B cell (primary cell): ENCODE data around the gene G2E3. TPM values are rescaled to one million over a fixed set of nuclear protein-coding genes. Genes with fewer than 3 reads are reported as not detected.

ENCODE experiments used
- ATAC-seq: fragments of 200-7000 bp; cut with Tn5 transposase; one replicate; pipeline ENCODE4 v1.10.0; 2021; ENCODE audit warnings: low read depth, mild to moderate bottlenecking, moderate number of reproducible peaks, moderate library complexity
- CTCF ChIA-PET: fragments of 350-600 bp; sonication (Branson Sonifier 250); formaldehyde crosslinking; loops from one replicate; lab custom pipeline; 2021; ENCODE audit warnings: antibody characterized with exemption, inconsistent platforms; lab: Charles Lee
- POLR2A ChIA-PET: fragments of 350-600 bp; sonication (Branson Sonifier 250); formaldehyde crosslinking; loops from one replicate; lab custom pipeline; 2021; ENCODE audit warnings: antibody characterized with exemption; lab: Charles Lee
- DNase-seq: peaks from one replicate; pipeline ENCODE4 v3.0.0; 2013
- H2AFZ ChIP-seq: 2 replicates; pipeline ENCODE4 v1.6.1; 2012; ENCODE audit warnings: mild to moderate bottlenecking, low read depth, low read length; ENCODE audit not compliant: insufficient read depth, poor library complexity, severe bottlenecking
- H3K27ac ChIP-seq, 2 donors: 1 replicate in 1 of 2; 2 replicates in 1 of 2; pipeline ENCODE4 v1.5.1; 2012 to 2013; ENCODE audit warnings: low read length in 2 of 2, mild to moderate bottlenecking in 2 of 2, moderate library complexity in 1 of 2
- H3K27me3 ChIP-seq, 4 experiments: fragments of 200-600 bp in 1 of 4; sonication (generic) in 1 of 4; replicated peaks in 1 of 4; 1 replicate in 2 of 4; 2 replicates in 2 of 4; pipeline versions ENCODE4 v1.6.1 to v1.7.0; 2013 to 2016; ENCODE audit warnings: low read length in 3 of 4, mild to moderate bottlenecking in 2 of 4, mixed read lengths in 1 of 4, moderate library complexity in 1 of 4; ENCODE audit not compliant: insufficient read depth in 4 of 4, control insufficient read depth in 3 of 4; ENCODE audit errors: control extremely low read depth in 1 of 4
- H3K36me3 ChIP-seq, 2 experiments: replicated peaks in 1 of 2; 1 replicate in 1 of 2; 2 replicates in 1 of 2; pipeline versions ENCODE4 v1.6.1 to v1.7.1; 2013; ENCODE audit warnings: low read length in 1 of 2; ENCODE audit not compliant: insufficient read depth in 2 of 2, control insufficient read depth in 1 of 2; ENCODE audit errors: control extremely low read depth in 1 of 2, extremely low read depth in 1 of 2
- H3K4me1 ChIP-seq, 2 donors: fragments of 200-600 bp in 1 of 2; sonication (generic) in 1 of 2; 1 replicate in 1 of 2; 2 replicates in 1 of 2; pipeline versions ENCODE4 v1.5.1 to v1.6.1; 2013 to 2017; ENCODE audit warnings: low read length in 2 of 2; ENCODE audit not compliant: control insufficient read depth in 2 of 2, insufficient read depth in 2 of 2
- H3K4me2 ChIP-seq: replicated peaks from 2 replicates; pipeline ENCODE3; 2012; ENCODE audit warnings: mild to moderate bottlenecking, low read depth, low read length; ENCODE audit not compliant: poor library complexity, severe bottlenecking
- H3K4me3 ChIP-seq, 5 experiments: fragments of 200-600 bp in 1 of 5; sonication (generic) in 1 of 5; 1 replicate in 3 of 5; 2 replicates in 2 of 5; pipeline versions ENCODE4 v1.5.1 to v1.7.0; 2011 to 2016; ENCODE audit warnings: low read length in 4 of 5, mild to moderate bottlenecking in 4 of 5, low read depth in 2 of 5, control low read depth in 1 of 5, moderate library complexity in 1 of 5; ENCODE audit not compliant: insufficient read depth in 1 of 5; ENCODE audit errors: control extremely low read depth in 1 of 5, extremely low read depth in 1 of 5
- H3K79me2 ChIP-seq: fragments of 200-600 bp; sonication (generic); one replicate; pipeline ENCODE4 v1.6.0; 2016; ENCODE audit warnings: low read length; ENCODE audit not compliant: control insufficient read depth, insufficient read depth
- H3K9ac ChIP-seq: fragments of 200-600 bp; sonication (generic); 2 replicates; pipeline ENCODE4 v1.6.1; 2017; ENCODE audit warnings: mild to moderate bottlenecking, low read length, moderate library complexity
- H3K9me3 ChIP-seq, 3 donors: one replicate each; pipeline versions ENCODE4 v1.6.1 to v1.7.1; 2013; ENCODE audit warnings: low read length in 2 of 3; ENCODE audit not compliant: control insufficient read depth in 2 of 3, insufficient read depth in 1 of 3; ENCODE audit errors: control extremely low read depth in 1 of 3
- H4K20me1 ChIP-seq: 2 replicates; pipeline ENCODE4 v1.6.0; 2012; ENCODE audit warnings: mild to moderate bottlenecking, low read length; ENCODE audit not compliant: insufficient read depth, control insufficient read depth, poor library complexity, severe bottlenecking
- H3K27ac Mint-ChIP-seq: one replicate; pipeline ENCODE4 v1.8.0; 2021; ENCODE audit warnings: mixed read lengths
- H3K27me3 Mint-ChIP-seq: one replicate; pipeline ENCODE4 v1.8.0; 2021; ENCODE audit warnings: mixed read lengths
- H3K4me1 Mint-ChIP-seq: one replicate; pipeline ENCODE4 v1.8.0; 2021; ENCODE audit warnings: mixed read lengths
- H3K4me3 Mint-ChIP-seq: one replicate; pipeline ENCODE4 v1.8.0; 2021; ENCODE audit warnings: mixed read lengths
- H3K9me3 Mint-ChIP-seq: one replicate; pipeline ENCODE4 v1.8.0; 2022; ENCODE audit warnings: mixed read lengths; ENCODE audit not compliant: insufficient read depth
- EZH2 ChIP-seq: IDR thresholded peaks from 2 replicates; pipeline ENCODE4 v1.6.1; 2012; ENCODE audit warnings: borderline replicate concordance, low read depth, mild to moderate bottlenecking, moderate library complexity, low read length; ENCODE audit not compliant: insufficient read depth, poor library complexity, severe bottlenecking
- WGBS: methylation state at CpG from one replicate; pipeline ENCODE4 v1.1.5; 2013; ENCODE audit warnings: missing lambda C conversion rate; ENCODE audit not compliant: insufficient coverage; 5-methylcytosine and 5-hydroxymethylcytosine counted together
- intact Hi-C: fragments of 100-400 bp; cut with micrococcal nuclease; formaldehyde crosslinking; loops from one replicate; pipeline ENCODE4 v1.10.0; 2022
- polyA plus RNA-seq: library from polyadenylated mRNA; depleted of rRNA; stranded (reverse); fragments of >200 nt; gene quantifications from 2 replicates; pipeline ENCODE4 v1.2.3, GENCODE V29; 2012
- total RNA-seq, 2 donors: library from RNA; stranded (reverse); fragments of 120-200 nt in 1 of 2; gene quantifications; 1 replicate in 1 of 2; 2 replicates in 1 of 2; pipeline versions ENCODE4 v1.2.3 to v1.2.4, GENCODE V29; 2013 to 2022
- TF ChIP-seq, protein P1 (sequence below): fragments of 200-600 bp; IDR thresholded peaks from one replicate; pipeline ENCODE4 v1.8.0; 2022; ENCODE audit warnings: antibody characterized with exemption, mild to moderate bottlenecking

The G2E3 gene
- total and polyA plus RNA-seq, 2 donors (not counting 1 experiment from before 2014, with no cell fraction given), result 6.2 to 29.2 TPM

GRCh38 chr14:30551460-30551859 lies 7.5 kb upstream of the G2E3 start:
- TF ChIP-seq, protein P1, sequence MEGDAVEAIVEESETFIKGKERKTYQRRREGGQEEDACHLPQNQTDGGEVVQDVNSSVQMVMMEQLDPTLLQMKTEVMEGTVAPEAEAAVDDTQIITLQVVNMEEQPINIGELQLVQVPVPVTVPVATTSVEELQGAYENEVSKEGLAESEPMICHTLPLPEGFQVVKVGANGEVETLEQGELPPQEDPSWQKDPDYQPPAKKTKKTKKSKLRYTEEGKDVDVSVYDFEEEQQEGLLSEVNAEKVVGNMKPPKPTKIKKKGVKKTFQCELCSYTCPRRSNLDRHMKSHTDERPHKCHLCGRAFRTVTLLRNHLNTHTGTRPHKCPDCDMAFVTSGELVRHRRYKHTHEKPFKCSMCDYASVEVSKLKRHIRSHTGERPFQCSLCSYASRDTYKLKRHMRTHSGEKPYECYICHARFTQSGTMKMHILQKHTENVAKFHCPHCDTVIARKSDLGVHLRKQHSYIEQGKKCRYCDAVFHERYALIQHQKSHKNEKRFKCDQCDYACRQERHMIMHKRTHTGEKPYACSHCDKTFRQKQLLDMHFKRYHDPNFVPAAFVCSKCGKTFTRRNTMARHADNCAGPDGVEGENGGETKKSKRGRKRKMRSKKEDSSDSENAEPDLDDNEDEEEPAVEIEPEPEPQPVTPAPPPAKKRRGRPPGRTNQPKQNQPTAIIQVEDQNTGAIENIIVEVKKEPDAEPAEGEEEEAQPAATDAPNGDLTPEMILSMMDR, result no peak
- TF ChIP-seq EZH2, result no peak
- ChIA-PET CTCF (no interaction called here), POLR2A (no interaction called here)
- Histone ChIP-seq H2AFZ (no peak overlapping the region), H3K27ac (no peak overlapping the region), H3K4me3 (no peak overlapping the region), H3K4me1 (no peaks in the 10 kb centered on the region), H3K9me3 (peaks cover 0 to 10% (median 0%) of the 10 kb centered on the region in 3 donors), H4K20me1 (no peaks in the 10 kb centered on the region), H3K36me3 (no peaks in the 10 kb centered on the region), H3K9ac (no peak overlapping the region), H3K79me2 (no peaks in the 10 kb centered on the region), H3K27me3 (peaks cover 0 to 8% (median 2%) of the 10 kb centered on the region in 4 experiments), H3K4me2 (no peak overlapping the region)
- no peak overlapping the region for H3K27ac Mint-ChIP-seq
- H3K4me3 Mint-ChIP-seq, result no peak overlapping the region
- no CpG with 5 or more reads among the region's 1 CpG for WGBS
- H3K4me1 Mint-ChIP-seq, result peaks cover 2% of the 10 kb centered on the region
- peaks cover 24% of the 10 kb centered on the region for H3K27me3 Mint-ChIP-seq
- no peak for DNase-seq
- no peaks in the 10 kb centered on the region for H3K9me3 Mint-ChIP-seq
- intact Hi-C loops, result loop anchor here (10.0 kb wide), 1 partner anchor 903 kb away; the partner anchor contains the start of gene DTD2
- ATAC-seq, result no peak

DNA sequence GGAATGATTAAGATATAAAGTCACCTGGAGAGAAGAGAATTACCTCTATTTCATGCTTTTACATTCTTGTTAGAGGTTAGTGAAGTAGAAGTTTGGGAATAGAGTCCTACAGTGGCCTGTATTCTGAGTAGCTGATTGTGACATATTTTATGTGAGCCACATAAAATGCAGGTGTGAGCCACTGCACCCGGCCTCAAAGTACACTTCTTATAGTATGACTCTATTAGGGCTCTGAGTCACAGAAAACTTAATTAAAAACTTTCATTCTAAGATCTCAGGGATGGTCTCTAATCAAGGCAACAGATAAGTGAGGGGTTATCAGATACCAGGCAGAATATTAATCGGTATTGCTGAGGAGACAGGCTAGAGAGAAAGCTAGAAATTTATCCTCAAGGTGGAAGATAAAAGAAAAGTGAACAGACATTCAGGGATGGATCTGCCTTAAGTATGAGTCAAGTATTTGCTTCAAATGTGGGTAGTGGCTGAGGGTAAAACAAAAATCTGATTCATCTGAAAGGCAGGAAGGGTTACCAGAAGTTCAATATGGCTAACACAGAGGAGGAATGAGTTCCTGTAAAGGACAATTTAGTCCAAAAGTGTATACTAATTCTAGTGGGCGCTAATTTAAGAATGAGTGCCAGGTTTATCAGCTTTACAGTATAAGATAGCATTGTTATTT lies 5.5 kb upstream of the G2E3 start:
- WGBS, result 100% methylated on average over 1 of the region's 3 CpGs
- no peak for DNase-seq

More for the DNA sequence above, 5.5 kb upstream of the G2E3 start:
- ChIA-PET POLR2A (interaction anchor here (0.6 kb wide), 1 partner anchor 813 kb away, joined by 3 read pairs; no protein-coding TSS in a partner anchor), CTCF (no interaction called here)
- no peak overlapping the region for H3K27ac Mint-ChIP-seq
- Histone ChIP-seq H4K20me1 (no peaks in the 10 kb centered on the region), H3K27me3 (peaks cover 0 to 8% (median 2%) of the 10 kb centered on the region in 4 experiments), H3K27ac (no peak overlapping the region), H3K9ac (no peak overlapping the region), H3K9me3 (no peaks in the 10 kb centered on the region), H3K79me2 (no peaks in the 10 kb centered on the region), H3K4me3 (no peak overlapping the region), H2AFZ (peak overlapping the region; percentile 50), H3K36me3 (no peaks in the 10 kb centered on the region), H3K4me1 (peaks cover 3% of the 10 kb centered on the region in 2 donors), H3K4me2 (no peak overlapping the region)
- no peaks in the 10 kb centered on the region for H3K9me3 Mint-ChIP-seq
- intact Hi-C loops, result loop anchor here (10.0 kb wide), 1 partner anchor 901 kb away; the partner anchor contains the start of gene DTD2
- ATAC-seq, result no peak
- H3K4me3 Mint-ChIP-seq, result no peak overlapping the region
- TF ChIP-seq, protein P1, result no peak
- TF ChIP-seq EZH2, result no peak
- H3K27me3 Mint-ChIP-seq, result peaks cover 18% of the 10 kb centered on the region
- peaks cover 6% of the 10 kb centered on the region for H3K4me1 Mint-ChIP-seq
